ENCODE results near the gene AGPAT3.

The AGPAT3 gene

GRCh38 chr21:43909741-43910400 is 44.8 kb downstream of the AGPAT3 start:
- no peak for DNase-seq

- DNase-seq, result no peak
Measured at GRCh38 chr21:43910460-43910859, 45.4 kb downstream of the AGPAT3 start.

- DNase-seq, result no peak
Measured at GRCh38 chr21:43911015-43911934, 46.3 kb downstream of the AGPAT3 start.

GRCh38 chr21:43911935-43912487 is 47.0 kb downstream of the AGPAT3 start:
- DNase-seq, result no peak

- no peak for DNase-seq
Measured at GRCh38 chr21:43912500-43912899, 47.5 kb downstream of the AGPAT3 start.

- no peak for DNase-seq
Measured at GRCh38 chr21:43912910-43913309, 47.9 kb downstream of the AGPAT3 start.

GRCh38 chr21:43913928-43914327 is 48.9 kb downstream of the AGPAT3 start:
- DNase-seq, result no peak

GRCh38 chr21:43916076-43916475 is 51.1 kb downstream of the AGPAT3 start:
- DNase-seq, result no peak

- no peak for DNase-seq
Measured at GRCh38 chr21:43916691-43917514, 51.9 kb downstream of the AGPAT3 start.

- no peak for DNase-seq
Measured at GRCh38 chr21:43917515-43918384, 52.7 kb downstream of the AGPAT3 start.

- no peak for DNase-seq
Measured at GRCh38 chr21:43918385-43918947, 53.4 kb downstream of the AGPAT3 start.

GRCh38 chr21:43919283-43919682 is 54.3 kb downstream of the AGPAT3 start:
- DNase-seq, result no peak

GRCh38 chr21:43919871-43920801 is 55.1 kb downstream of the AGPAT3 start:
- DNase-seq, result no peak

- no peak for DNase-seq
Measured at GRCh38 chr21:43921571-43921978, 56.6 kb downstream of the AGPAT3 start.

- DNase-seq, result no peak
Measured at GRCh38 chr21:43921979-43922945, 57.2 kb downstream of the AGPAT3 start.

GRCh38 chr21:43922949-43923348 is 57.9 kb downstream of the AGPAT3 start:
- no peak for DNase-seq

- DNase-seq, result no peak
Measured at GRCh38 chr21:43923391-43923790, 58.4 kb downstream of the AGPAT3 start.

- DNase-seq, result no peak
Measured at GRCh38 chr21:43924421-43925095, 59.5 kb downstream of the AGPAT3 start.

- DNase-seq, result no peak
Measured at GRCh38 chr21:43925096-43925481, 60.1 kb downstream of the AGPAT3 start.

Data from femur (tissue), 1 donor.